IMR-90 (cell line): ENCODE data around the gene ALAD. TPM values are rescaled to one million over a fixed set of nuclear protein-coding genes. Genes with fewer than 3 reads are reported as not detected.
A peak's percentile ranks its signal among the peaks of the same experiment; 100 is the strongest.

Experiments
- ATAC-seq: fragments of 200-7000 bp; cut with Tn5 transposase; 2 replicates; pipeline ENCODE4 v1.9.1; 2020; ENCODE audit warnings: low read depth, mild to moderate bottlenecking, moderate library complexity
- BruUV-seq: library from RNA; stranded (reverse); fragments of 400-500 nt; replicated peaks from 2 replicates; lab custom pipeline; 2021; lab: Mats Ljungman, UMichigan
- CTCF ChIA-PET: fragments of 300-600 bp; formaldehyde crosslinking; extraction: SDS; loops from one replicate; lab custom pipeline; 2021; ENCODE audit warnings: antibody characterized with exemption; lab: Yijun Ruan, JAX
- POLR2A ChIA-PET: fragments of 300-600 bp; sonication (Branson Sonifier 250); formaldehyde crosslinking; loops from one replicate; lab custom pipeline; 2022; ENCODE audit warnings: antibody characterized with exemption; ENCODE audit not compliant: unreplicated experiment; lab: Charles Lee
- DNase-seq: peaks from one replicate; pipeline ENCODE4 v3.0.0; 2013
- H2AFZ ChIP-seq: replicated peaks from 2 replicates; pipeline ENCODE3; 2013; ENCODE audit warnings: low read length, mild to moderate bottlenecking; ENCODE audit not compliant: poor library complexity
- H2AK5ac ChIP-seq: 2 replicates; pipeline ENCODE4 v1.6.1; 2013; ENCODE audit warnings: low read depth, low read length, inconsistent platforms
- H2AK9ac ChIP-seq: replicated peaks from 2 replicates; pipeline ENCODE3; 2013; ENCODE audit warnings: mild to moderate bottlenecking, low read depth, low read length, moderate library complexity; ENCODE audit not compliant: poor library complexity
- H2BK120ac ChIP-seq: 2 replicates; pipeline ENCODE4 v1.6.1; 2013; ENCODE audit warnings: low read depth, low read length, inconsistent platforms
- H2BK15ac ChIP-seq: 3 replicates; pipeline ENCODE4 v1.6.1; 2013; ENCODE audit warnings: low read depth, low read length, inconsistent platforms
- H2BK20ac ChIP-seq: 2 replicates; pipeline ENCODE4 v1.6.1; 2013; ENCODE audit warnings: low read depth, mild to moderate bottlenecking, inconsistent platforms, low read length, moderate library complexity
- H2BK5ac ChIP-seq: 2 replicates; pipeline ENCODE4 v1.6.1; 2013; ENCODE audit warnings: mild to moderate bottlenecking, low read depth, low read length, inconsistent platforms; ENCODE audit not compliant: poor library complexity, severe bottlenecking
- H3K14ac ChIP-seq: replicated peaks from 2 replicates; pipeline ENCODE4 v1.6.1; 2013; ENCODE audit warnings: low read depth, low read length, inconsistent platforms
- H3K18ac ChIP-seq: 2 replicates; pipeline ENCODE4 v1.6.1; 2013; ENCODE audit warnings: low read depth, low read length, control low read depth
- H3K23ac ChIP-seq: 2 replicates; pipeline ENCODE4 v1.6.1; 2013; ENCODE audit warnings: low read depth, low read length, inconsistent platforms
- H3K27ac ChIP-seq: 2 replicates; pipeline ENCODE4 v1.5.1; 2013; ENCODE audit warnings: mild to moderate bottlenecking, control low read depth, low read length; ENCODE audit not compliant: insufficient read depth
- H3K27me3 ChIP-seq: 2 replicates; pipeline ENCODE4 v1.6.1; 2013; ENCODE audit warnings: low read length; ENCODE audit not compliant: control insufficient read depth, insufficient read depth
- H3K36me3 ChIP-seq: 2 replicates; pipeline ENCODE4 v1.6.1; 2013; ENCODE audit warnings: low read length, mixed read lengths; ENCODE audit not compliant: control insufficient read depth, insufficient read depth
- H3K4ac ChIP-seq: 2 replicates; pipeline ENCODE4 v1.6.1; 2013; ENCODE audit warnings: low read depth, low read length, inconsistent platforms
- H3K4me1 ChIP-seq: 2 replicates; pipeline ENCODE4 v1.6.1; 2013; ENCODE audit warnings: low read length, mixed read lengths; ENCODE audit not compliant: control insufficient read depth, insufficient read depth
- H3K4me2 ChIP-seq: 2 replicates; pipeline ENCODE4 v1.6.1; 2013; ENCODE audit warnings: low read depth, mild to moderate bottlenecking, control low read depth, low read length, moderate library complexity
- H3K4me3 ChIP-seq: 2 replicates; pipeline ENCODE4 v1.5.1; 2013; ENCODE audit warnings: low read depth, mild to moderate bottlenecking, control low read depth, low read length, moderate library complexity; ENCODE audit not compliant: insufficient read depth
- H3K56ac ChIP-seq: 2 replicates; pipeline ENCODE4 v1.6.1; 2013; ENCODE audit warnings: low read length, inconsistent platforms; ENCODE audit not compliant: insufficient read depth; ENCODE audit errors: extremely low read depth
- H3K79me1 ChIP-seq, 2 experiments: 2 replicates each; pipeline ENCODE4 v1.6.1; 2013; ENCODE audit warnings: low read length in 2 of 2, inconsistent platforms in 1 of 2, low read depth in 1 of 2
- H3K9ac ChIP-seq: 2 replicates; pipeline ENCODE4 v1.6.1; 2013; ENCODE audit warnings: low read depth, low read length, control low read depth
- H3K9me1 ChIP-seq: 2 replicates; pipeline ENCODE4 v1.6.1; 2013; ENCODE audit warnings: low read length, inconsistent platforms; ENCODE audit not compliant: insufficient read depth
- H3K9me3 ChIP-seq: 2 replicates; pipeline ENCODE4 v1.6.1; 2013; ENCODE audit warnings: low read length; ENCODE audit not compliant: control insufficient read depth, insufficient read depth
- H4K20me1 ChIP-seq: 2 replicates; pipeline ENCODE4 v1.6.1; 2013; ENCODE audit warnings: low read length, inconsistent platforms; ENCODE audit not compliant: insufficient read depth
- H4K5ac ChIP-seq: 2 replicates; pipeline ENCODE4 v1.6.1; 2013; ENCODE audit warnings: mild to moderate bottlenecking, low read depth, low read length, control low read depth
- H4K8ac ChIP-seq, 2 experiments: 2 replicates each; pipeline ENCODE4 v1.6.1; 2013; ENCODE audit warnings: low read depth in 2 of 2, low read length in 2 of 2, control low read depth in 1 of 2, inconsistent platforms in 1 of 2
- H4K91ac ChIP-seq: 2 replicates; pipeline ENCODE4 v1.6.1; 2013; ENCODE audit warnings: low read depth, low read length, inconsistent platforms; ENCODE audit not compliant: insufficient read depth
- BHLHE40 ChIP-seq: fragments of 150-350 bp; IDR thresholded peaks from 2 replicates; pipeline ENCODE4 v1.6.1; 2016; ENCODE audit warnings: mild to moderate bottlenecking, low read depth, low read length
- CEBPB ChIP-seq: IDR thresholded peaks from 2 replicates; pipeline ENCODE4 v1.6.1; 2012; ENCODE audit warnings: low read depth, low read length, improper control_type of control experiment
- CHD1 ChIP-seq: IDR thresholded peaks from 2 replicates; pipeline ENCODE4 v1.6.1; 2012; ENCODE audit warnings: low read depth, low read length, improper control_type of control experiment
- FOS ChIP-seq: fragments of 150-350 bp; IDR thresholded peaks from 2 replicates; pipeline ENCODE4 v1.6.1; 2016; ENCODE audit warnings: low read depth, low read length
- MAZ ChIP-seq: IDR thresholded peaks from 2 replicates; pipeline ENCODE4 v1.6.1; 2012; ENCODE audit warnings: low read depth, mild to moderate bottlenecking, low read length, improper control_type of control experiment, moderate library complexity, borderline replicate concordance
- MXI1 ChIP-seq: IDR thresholded peaks from 2 replicates; pipeline ENCODE4 v1.6.1; 2012; ENCODE audit warnings: low read depth, mild to moderate bottlenecking, low read length, moderate library complexity, borderline replicate concordance
- NFE2L2 ChIP-seq: fragments of 150-350 bp; IDR thresholded peaks from 2 replicates; pipeline ENCODE4 v1.6.1; 2016; ENCODE audit warnings: low read depth, mild to moderate bottlenecking, low read length
- POLR2A ChIP-seq: IDR thresholded peaks from 2 replicates; pipeline ENCODE4 v1.6.1; 2012; ENCODE audit warnings: mild to moderate bottlenecking, low read depth, low read length
- RAD21 ChIP-seq: IDR thresholded peaks from 2 replicates; pipeline ENCODE4 v1.6.1; 2012; ENCODE audit warnings: low read length, improper control_type of control experiment
- RCOR1 ChIP-seq: IDR thresholded peaks from 2 replicates; pipeline ENCODE4 v1.6.1; 2012; ENCODE audit warnings: mild to moderate bottlenecking, low read length, improper control_type of control experiment; ENCODE audit not compliant: insufficient replicate concordance
- RFX5 ChIP-seq: IDR thresholded peaks from 2 replicates; pipeline ENCODE4 v1.8.0; 2012; ENCODE audit warnings: low read depth, mild to moderate bottlenecking, low read length, moderate library complexity
- SMC3 ChIP-seq: fragments of 150-350 bp; IDR thresholded peaks from 2 replicates; pipeline ENCODE4 v1.6.1; 2016; ENCODE audit warnings: low read depth, mild to moderate bottlenecking, antibody characterized with exemption, low read length, moderate library complexity
- WGBS, 2 experiments: methylation state at CpG; one replicate each; pipeline versions ENCODE4 v1.1.5 to v1.1.7; 2013; ENCODE audit warnings: missing lambda C conversion rate in 2 of 2; ENCODE audit not compliant: insufficient read length in 1 of 2; ENCODE audit errors: extremely low coverage in 2 of 2; 5-methylcytosine and 5-hydroxymethylcytosine counted together
- dilution Hi-C: fragments of 300-500 bp; cut with HindIII; formaldehyde crosslinking; loops from one replicate; pipeline ENCODE4 v1.14.3; 2018; ENCODE audit warnings: low sequenced_read_pairs; ENCODE audit not compliant: unreplicated experiment
- in situ Hi-C: fragments of 300-500 bp; cut with MboI; formaldehyde crosslinking; loops from 3 replicates; pipeline ENCODE4 v1.14.3; 2019; ENCODE audit warnings: low sequenced_read_pairs, inconsistent platforms, mixed read lengths
- intact Hi-C: fragments of 100-400 bp; cut with micrococcal nuclease; formaldehyde crosslinking; loops from 2 replicates; pipeline ENCODE4 v1.10.0; 2022
- polyA plus RNA-seq, 3 experiments: library from polyadenylated mRNA; depleted of rRNA; stranded (reverse); fragments of >200 nt; gene quantifications; 2 replicates each; pipeline ENCODE4 v1.2.3, GENCODE V29; 2012; ENCODE audit warnings: low replicate concordance in 1 of 3
- total RNA-seq: library from RNA; depleted of rRNA; stranded (reverse); fragments of >200 nt; gene quantifications from 2 replicates; pipeline ENCODE4 v1.2.3, GENCODE V29; 2012
- TF ChIP-seq, protein P1 (sequence below): fragments of 150-350 bp; IDR thresholded peaks from 2 replicates; pipeline ENCODE4 v1.6.1; 2017; ENCODE audit warnings: mild to moderate bottlenecking, antibody characterized with exemption, low read length, low read depth
- TF ChIP-seq, protein P2 (sequence below): conservative IDR thresholded peaks from 2 replicates; pipeline ENCODE4 v1.5.1; 2012; ENCODE audit warnings: mild to moderate bottlenecking, low read depth, low read length, improper control_type of control experiment
- TF ChIP-seq, protein P3 (sequence below): fragments of 150-350 bp; IDR thresholded peaks from 2 replicates; pipeline ENCODE4 v1.6.1; 2016; ENCODE audit warnings: low read depth, mild to moderate bottlenecking, low read length, moderate library complexity, borderline replicate concordance

The ALAD gene
- total and polyA plus RNA-seq, 2 of the 4 experiments (the other 2 are of a cell fraction) = 11.1 to 15.6 TPM

DNA sequence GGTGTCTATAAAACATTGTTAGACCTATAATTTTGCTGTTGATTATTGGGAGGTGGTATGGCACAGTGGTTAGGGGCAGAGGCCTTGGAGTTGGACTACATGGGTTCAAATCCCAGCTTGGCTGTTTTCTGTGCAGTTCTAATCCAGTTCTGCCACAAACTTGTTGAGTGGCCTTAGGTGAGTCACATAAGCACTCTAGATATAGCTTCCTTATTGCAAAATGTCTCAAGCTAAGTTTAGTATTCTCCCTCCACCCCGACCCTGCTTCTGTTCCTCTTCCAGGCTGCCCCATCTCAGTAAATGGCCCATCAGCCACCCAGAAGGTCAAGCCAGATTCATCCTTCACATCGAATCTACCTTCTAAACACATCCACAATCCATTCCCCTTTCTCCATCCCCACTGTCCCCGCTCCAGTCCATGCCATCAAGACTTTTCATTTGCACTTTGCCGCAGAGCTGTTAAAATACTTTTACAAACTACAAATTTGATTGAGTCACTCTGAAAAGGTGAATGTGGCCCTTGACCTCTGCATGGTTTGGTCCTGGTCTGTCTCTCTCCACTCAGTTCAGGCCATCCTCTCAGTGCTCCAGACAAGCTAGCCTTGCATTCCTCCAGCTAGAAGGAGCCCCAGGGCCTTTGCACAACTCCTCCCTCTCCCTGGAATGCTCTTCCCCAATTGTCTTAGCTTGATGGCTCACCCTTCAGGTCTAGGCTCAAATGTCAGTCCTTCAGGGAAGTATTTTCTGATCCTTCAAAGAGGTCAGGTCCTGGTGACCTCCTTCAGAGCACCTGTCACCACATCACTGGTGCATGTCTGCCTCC lies 14.3 kb downstream of the ALAD start:
- no peak overlapping the region for H2BK5ac ChIP-seq
- no peaks in the 10 kb centered on the region for H3K4me1 ChIP-seq
- H3K56ac ChIP-seq = no peak overlapping the region
- H4K5ac ChIP-seq = no peak overlapping the region
- BruUV-seq = TSS peak; percentile 93
- WGBS, 2 experiments = 83 to 100% methylated on average over 1 of the region's 4 CpGs
- in situ Hi-C loops = no loop called here
- H3K4ac ChIP-seq = no peak overlapping the region
- H3K9me3 ChIP-seq = no peaks in the 10 kb centered on the region
- no peak overlapping the region for H3K18ac ChIP-seq
- no peak overlapping the region for H3K27ac ChIP-seq
- H3K14ac ChIP-seq = no peak overlapping the region
- no peak overlapping the region for H2AK9ac ChIP-seq
- ChIA-PET POLR2A (no interaction called here), CTCF (no interaction called here)
- intact Hi-C loops = no loop called here
- no peak overlapping the region for H2BK120ac ChIP-seq
- ATAC-seq (no peak), DNase-seq (no peak)
- H2BK20ac ChIP-seq = no peak overlapping the region
- H3K4me3 ChIP-seq = no peak overlapping the region
- no peak overlapping the region for H4K91ac ChIP-seq
- no peak overlapping the region for H2BK15ac ChIP-seq
- dilution Hi-C loops = no loop called here
- no peak overlapping the region for H4K8ac ChIP-seq
- H2AK5ac ChIP-seq = no peak overlapping the region
- H3K23ac ChIP-seq = no peak overlapping the region
- H2AFZ ChIP-seq = no peak overlapping the region
- no peaks in the 10 kb centered on the region for H3K79me1 ChIP-seq
- no peaks in the 10 kb centered on the region for H4K20me1 ChIP-seq
- H3K36me3 ChIP-seq = peaks cover 38% of the 10 kb centered on the region
- no peaks in the 10 kb centered on the region for H3K9me1 ChIP-seq
- H3K9ac ChIP-seq = no peak overlapping the region
- H3K4me2 ChIP-seq = no peak overlapping the region
- no peaks in the 10 kb centered on the region; the same call in 1 of the 2 replicates for H3K27me3 ChIP-seq
- TF ChIP-seq MAZ (no peak), RCOR1 (no peak), POLR2A (no peak), RFX5 (no peak), CEBPB (no peak), SMC3 (no peak), BHLHE40 (no peak), NFE2L2 (no peak), FOS (no peak), RAD21 (no peak), CHD1 (no peak), MXI1 (no peak)
- TF ChIP-seq, protein P1, sequence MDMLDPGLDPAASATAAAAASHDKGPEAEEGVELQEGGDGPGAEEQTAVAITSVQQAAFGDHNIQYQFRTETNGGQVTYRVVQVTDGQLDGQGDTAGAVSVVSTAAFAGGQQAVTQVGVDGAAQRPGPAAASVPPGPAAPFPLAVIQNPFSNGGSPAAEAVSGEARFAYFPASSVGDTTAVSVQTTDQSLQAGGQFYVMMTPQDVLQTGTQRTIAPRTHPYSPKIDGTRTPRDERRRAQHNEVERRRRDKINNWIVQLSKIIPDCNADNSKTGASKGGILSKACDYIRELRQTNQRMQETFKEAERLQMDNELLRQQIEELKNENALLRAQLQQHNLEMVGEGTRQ = no peak
- TF ChIP-seq, protein P2, sequence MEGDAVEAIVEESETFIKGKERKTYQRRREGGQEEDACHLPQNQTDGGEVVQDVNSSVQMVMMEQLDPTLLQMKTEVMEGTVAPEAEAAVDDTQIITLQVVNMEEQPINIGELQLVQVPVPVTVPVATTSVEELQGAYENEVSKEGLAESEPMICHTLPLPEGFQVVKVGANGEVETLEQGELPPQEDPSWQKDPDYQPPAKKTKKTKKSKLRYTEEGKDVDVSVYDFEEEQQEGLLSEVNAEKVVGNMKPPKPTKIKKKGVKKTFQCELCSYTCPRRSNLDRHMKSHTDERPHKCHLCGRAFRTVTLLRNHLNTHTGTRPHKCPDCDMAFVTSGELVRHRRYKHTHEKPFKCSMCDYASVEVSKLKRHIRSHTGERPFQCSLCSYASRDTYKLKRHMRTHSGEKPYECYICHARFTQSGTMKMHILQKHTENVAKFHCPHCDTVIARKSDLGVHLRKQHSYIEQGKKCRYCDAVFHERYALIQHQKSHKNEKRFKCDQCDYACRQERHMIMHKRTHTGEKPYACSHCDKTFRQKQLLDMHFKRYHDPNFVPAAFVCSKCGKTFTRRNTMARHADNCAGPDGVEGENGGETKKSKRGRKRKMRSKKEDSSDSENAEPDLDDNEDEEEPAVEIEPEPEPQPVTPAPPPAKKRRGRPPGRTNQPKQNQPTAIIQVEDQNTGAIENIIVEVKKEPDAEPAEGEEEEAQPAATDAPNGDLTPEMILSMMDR = no peak
- TF ChIP-seq, protein P3, sequence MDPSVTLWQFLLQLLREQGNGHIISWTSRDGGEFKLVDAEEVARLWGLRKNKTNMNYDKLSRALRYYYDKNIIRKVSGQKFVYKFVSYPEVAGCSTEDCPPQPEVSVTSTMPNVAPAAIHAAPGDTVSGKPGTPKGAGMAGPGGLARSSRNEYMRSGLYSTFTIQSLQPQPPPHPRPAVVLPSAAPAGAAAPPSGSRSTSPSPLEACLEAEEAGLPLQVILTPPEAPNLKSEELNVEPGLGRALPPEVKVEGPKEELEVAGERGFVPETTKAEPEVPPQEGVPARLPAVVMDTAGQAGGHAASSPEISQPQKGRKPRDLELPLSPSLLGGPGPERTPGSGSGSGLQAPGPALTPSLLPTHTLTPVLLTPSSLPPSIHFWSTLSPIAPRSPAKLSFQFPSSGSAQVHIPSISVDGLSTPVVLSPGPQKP = no peak
